ENCODE results near the gene EFCC1.
"Not testable (repeated sequence)": the region's sequence is repeated elsewhere in the genome, so short reads cannot be mapped to it uniquely, and the experiment has no call there.

Gene EFCC1

DNA sequence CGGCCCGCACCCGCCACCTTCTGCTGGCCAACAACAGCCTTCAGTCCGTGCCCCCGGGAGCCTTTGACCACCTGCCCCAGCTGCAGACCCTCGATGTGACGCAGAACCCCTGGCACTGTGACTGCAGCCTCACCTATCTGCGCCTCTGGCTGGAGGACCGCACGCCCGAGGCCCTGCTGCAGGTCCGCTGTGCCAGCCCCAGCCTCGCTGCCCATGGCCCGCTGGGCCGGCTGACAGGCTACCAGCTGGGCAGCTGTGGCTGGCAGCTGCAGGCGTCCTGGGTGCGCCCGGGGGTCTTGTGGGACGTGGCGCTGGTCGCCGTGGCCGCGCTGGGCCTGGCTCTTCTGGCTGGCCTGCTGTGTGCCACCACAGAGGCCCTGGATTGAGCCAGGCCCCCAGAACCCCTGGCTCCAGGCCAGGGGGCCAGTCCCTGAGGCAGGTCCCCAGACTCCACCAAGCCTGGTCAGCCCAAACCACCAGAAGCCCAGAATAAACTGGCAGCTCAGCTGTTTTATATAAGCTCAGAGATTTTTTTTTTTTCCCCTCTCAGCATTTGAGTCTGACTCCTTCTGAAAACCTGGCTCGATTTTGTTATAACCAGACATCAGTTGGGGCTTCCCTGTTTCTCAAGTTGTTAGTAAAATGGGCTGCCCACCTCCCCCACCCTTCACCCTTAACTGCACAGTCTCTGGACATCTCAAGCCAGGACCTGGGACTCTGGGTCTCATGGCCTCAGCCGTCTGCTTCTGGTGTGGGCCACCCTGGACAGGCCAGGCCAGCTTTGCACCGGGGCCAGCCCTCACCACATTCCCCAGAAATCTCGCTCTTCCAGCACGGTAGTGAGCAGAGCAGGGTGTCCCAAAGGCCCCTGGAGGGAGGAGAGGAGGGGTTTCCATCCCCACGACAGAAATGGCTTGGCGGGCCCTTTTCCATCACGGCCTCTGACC, 61.1 kb downstream of the EFCC1 start:
- in situ Hi-C loops (cut with MboI; ENCODE audit: low pct_unique_long_range_greater_than_20kb, low sequenced_read_pairs, unreplicated experiment), result no loop called here
- no peak for DNase-seq (ENCODE audit: low spot score)
- TF ChIP-seq, protein P1, sequence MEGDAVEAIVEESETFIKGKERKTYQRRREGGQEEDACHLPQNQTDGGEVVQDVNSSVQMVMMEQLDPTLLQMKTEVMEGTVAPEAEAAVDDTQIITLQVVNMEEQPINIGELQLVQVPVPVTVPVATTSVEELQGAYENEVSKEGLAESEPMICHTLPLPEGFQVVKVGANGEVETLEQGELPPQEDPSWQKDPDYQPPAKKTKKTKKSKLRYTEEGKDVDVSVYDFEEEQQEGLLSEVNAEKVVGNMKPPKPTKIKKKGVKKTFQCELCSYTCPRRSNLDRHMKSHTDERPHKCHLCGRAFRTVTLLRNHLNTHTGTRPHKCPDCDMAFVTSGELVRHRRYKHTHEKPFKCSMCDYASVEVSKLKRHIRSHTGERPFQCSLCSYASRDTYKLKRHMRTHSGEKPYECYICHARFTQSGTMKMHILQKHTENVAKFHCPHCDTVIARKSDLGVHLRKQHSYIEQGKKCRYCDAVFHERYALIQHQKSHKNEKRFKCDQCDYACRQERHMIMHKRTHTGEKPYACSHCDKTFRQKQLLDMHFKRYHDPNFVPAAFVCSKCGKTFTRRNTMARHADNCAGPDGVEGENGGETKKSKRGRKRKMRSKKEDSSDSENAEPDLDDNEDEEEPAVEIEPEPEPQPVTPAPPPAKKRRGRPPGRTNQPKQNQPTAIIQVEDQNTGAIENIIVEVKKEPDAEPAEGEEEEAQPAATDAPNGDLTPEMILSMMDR (IDR thresholded peaks at IDR 0.05; ENCODE audit: extremely low read depth, insufficient read depth, missing control alignments), result no peak

DNA sequence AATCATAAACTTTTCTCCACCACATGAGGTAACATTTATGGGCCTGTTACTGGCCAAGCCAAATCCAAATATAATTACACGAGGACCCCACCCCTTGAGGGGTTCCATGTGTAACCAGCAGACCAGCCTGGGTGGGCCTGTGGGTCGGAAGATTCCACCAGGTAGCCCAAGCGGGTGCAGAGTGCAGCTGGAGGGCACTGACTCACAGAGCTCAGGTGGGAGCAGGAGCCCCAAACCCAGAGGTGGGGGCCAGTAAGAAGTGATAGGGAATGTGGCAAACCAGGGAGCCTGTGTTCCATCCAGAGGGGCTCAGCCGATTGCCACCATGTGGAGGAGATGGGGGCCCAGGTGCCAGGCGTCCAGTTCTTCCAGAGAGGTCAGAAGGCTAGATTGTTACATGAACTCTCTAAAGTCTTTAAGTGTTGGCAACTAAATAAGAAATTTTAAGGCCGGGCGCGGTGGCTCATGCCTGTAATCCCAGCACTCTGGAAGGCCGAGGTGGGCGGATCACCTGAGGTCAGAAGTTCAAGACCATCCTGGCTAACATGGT, 62.1 kb downstream of the EFCC1 start:
- no peak for DNase-seq (ENCODE audit: low spot score)
- TF ChIP-seq, protein P1 (IDR thresholded peaks at IDR 0.05; ENCODE audit: extremely low read depth, insufficient read depth, missing control alignments), result no peak
- in situ Hi-C loops (cut with MboI; ENCODE audit: low pct_unique_long_range_greater_than_20kb, low sequenced_read_pairs, unreplicated experiment), result no loop called here

DNA sequence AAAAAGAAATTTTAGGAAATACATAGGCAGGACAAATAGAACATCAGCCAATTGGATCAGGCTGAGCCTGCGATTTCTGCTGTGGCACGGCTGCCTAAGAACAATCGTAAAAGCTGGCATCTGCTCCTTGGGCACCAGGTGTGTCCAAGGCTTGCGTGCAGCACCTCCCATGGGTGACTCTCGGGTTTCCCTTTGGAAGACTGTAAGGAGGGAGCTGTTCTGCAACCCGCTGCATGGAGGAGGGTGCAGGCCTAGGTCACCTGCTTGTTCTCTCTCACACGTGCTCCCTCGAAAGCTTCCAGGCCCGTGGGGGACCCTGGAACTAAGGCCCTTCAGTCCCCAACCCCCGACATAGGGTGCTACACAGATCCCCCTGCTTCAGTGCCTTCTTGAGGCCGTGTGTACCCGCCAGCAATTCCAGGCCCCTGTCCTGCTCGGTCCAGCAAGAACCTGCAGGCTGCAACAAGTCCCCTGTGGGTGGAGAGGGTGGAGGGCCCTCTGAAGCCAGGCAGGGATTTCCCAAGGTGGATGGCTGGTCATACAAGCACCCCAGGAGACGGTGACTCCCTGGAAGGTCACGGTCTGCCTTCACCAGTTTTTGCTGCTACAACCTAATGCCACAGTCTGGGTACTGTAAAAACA, 62.9 kb downstream of the EFCC1 start:
- no peak for DNase-seq (ENCODE audit: low spot score)
- in situ Hi-C loops (cut with MboI; ENCODE audit: low pct_unique_long_range_greater_than_20kb, low sequenced_read_pairs, unreplicated experiment), result no loop called here
- TF ChIP-seq, protein P1 (IDR thresholded peaks at IDR 0.05; ENCODE audit: extremely low read depth, insufficient read depth, missing control alignments), result no peak

DNA sequence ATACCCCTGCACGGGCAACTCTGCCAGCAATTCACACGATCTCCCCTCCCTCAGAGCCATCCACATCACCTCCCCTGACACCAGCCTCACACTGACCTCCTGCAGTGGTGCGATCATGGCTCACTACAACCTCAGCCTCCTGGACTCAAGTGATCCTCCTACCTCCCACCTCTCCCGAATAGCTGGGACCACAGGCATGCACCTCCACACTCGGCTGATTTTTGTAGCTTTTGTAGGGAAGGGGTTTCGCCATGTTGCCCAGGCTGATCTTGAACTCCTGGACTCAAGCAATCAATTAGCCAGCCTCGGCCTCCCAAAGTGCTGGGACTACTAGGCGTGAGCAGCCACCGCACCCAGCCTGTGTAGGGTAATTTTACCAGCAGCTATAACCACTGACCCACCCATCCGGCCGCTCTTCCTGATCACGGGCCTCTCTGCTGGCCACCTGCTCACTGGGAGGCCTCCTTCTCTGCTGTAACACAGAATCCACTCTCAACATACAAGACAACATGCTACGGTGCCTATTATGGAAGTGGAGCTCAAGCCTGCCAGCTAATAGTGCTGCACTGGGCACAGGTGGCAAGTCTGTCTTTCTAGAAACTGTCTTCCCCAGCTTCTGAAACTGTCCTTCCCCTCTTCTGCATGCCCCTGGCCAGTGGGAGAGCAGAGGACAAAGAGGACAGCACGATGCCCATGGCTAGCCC, 64.1 kb downstream of the EFCC1 start:
- DNase-seq (ENCODE audit: low spot score), result no peak
- TF ChIP-seq, protein P1 (IDR thresholded peaks at IDR 0.05; ENCODE audit: extremely low read depth, insufficient read depth, missing control alignments), result no peak
- in situ Hi-C loops (cut with MboI; ENCODE audit: low pct_unique_long_range_greater_than_20kb, low sequenced_read_pairs, unreplicated experiment), result no loop called here

DNA sequence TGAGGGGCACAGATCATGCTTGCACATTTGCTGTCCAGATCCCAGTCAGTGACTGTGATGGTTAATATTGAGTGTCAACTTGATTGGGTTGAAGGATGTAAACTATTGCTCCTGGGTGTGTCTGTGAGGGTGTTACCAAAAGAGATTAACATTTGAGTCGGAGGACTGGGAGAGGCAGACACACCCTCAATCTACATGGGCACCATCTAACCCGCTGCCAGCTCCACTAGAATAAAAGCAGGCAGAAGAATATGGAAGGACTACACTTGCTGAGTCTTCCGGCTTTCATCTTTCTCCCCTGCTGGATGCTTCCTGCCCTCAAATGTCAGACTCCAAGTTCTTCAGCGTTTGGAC, 64.6 kb downstream of the EFCC1 start:
- no peak for DNase-seq (ENCODE audit: low spot score)
- in situ Hi-C loops (cut with MboI; ENCODE audit: low pct_unique_long_range_greater_than_20kb, low sequenced_read_pairs, unreplicated experiment), result no loop called here
- TF ChIP-seq, protein P1 (IDR thresholded peaks at IDR 0.05; ENCODE audit: extremely low read depth, insufficient read depth, missing control alignments), result no peak

DNA sequence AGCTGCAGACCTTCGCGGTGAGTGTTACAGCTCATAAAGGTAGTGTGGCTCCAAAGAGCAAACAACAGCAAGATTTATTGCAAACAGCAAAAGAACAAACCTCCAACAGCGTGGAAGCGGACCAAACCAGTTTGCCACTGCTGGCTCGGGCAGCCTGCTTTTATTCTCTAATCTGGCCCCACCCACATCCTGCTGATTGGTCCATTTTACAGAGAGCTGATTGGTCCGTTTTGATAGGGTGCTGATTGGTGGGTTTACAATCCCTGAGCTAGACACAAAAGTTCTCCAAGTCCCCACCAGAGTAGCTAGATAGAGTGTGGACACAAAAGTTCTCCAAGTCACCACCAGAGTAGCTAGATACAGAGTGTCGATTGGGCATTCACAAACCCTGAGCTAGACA, 66.6 kb downstream of the EFCC1 start:
- in situ Hi-C loops (cut with MboI; ENCODE audit: low pct_unique_long_range_greater_than_20kb, low sequenced_read_pairs, unreplicated experiment); DNase-seq (ENCODE audit: low spot score): not testable (repeated sequence)
